Measurements from ENCODE around the gene CMBL. TPM values are rescaled to one million over a fixed set of nuclear protein-coding genes. Genes with fewer than 3 reads are reported as not detected.

CMBL gene
- total RNA-seq, 2 donors from 2014 or later: 10.4 to 20.5 TPM

DNA sequence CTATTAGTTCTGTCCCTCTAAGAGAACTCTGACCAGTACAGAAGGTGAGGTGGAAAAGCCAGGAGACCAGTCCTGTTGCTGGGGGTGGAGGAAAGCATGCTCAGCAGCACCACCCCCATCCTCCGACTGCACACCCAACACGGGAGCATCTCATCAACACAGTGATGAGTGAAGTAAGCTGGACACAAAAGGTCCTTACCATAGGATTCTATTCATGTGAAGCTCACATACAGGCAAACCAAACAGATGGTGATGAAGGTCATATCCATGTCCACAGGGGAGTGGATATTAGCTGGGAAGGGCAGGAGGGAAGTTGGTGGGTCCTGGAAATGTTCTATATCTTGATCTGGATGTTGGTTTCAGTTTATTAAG lies 31.0 kb upstream of the CMBL start:
- no peaks in the 10 kb centered on the region for H3K9me3 Mint-ChIP-seq
- H3K36me3 ChIP-seq (ENCODE audit: control insufficient read depth, insufficient read depth, low read length): no peaks in the 10 kb centered on the region
- H3K27ac ChIP-seq (ENCODE audit: low read depth, low read length): peak overlapping the region; percentile 97
- no peaks in the 10 kb centered on the region for H3K4me1 ChIP-seq (ENCODE audit: control insufficient read depth, insufficient read depth, low read length)
- H3K9ac ChIP-seq (ENCODE audit: extremely low read depth, low read length, poor library complexity, severe bottlenecking): no peak overlapping the region
- H3K27me3 ChIP-seq (ENCODE audit: control insufficient read depth, insufficient read depth, low read length, poor library complexity, severe bottlenecking): peaks cover 22% of the 10 kb centered on the region
- H3K9me3 ChIP-seq (ENCODE audit: control insufficient read depth, low read length): no peaks in the 10 kb centered on the region
- DNase-seq: no peak
- no peak overlapping the region for H3K4me3 Mint-ChIP-seq
- peaks cover 24% of the 10 kb centered on the region for H3K27me3 Mint-ChIP-seq (ENCODE audit: insufficient read depth)
- no peaks in the 10 kb centered on the region for H3K4me1 Mint-ChIP-seq
- WGBS, 2 experiments (ENCODE audit: insufficient coverage in 1 of 2, insufficient read length in 1 of 2): 73 to 96% methylated on average over 2 of the region's 2 CpGs
- H3K27ac Mint-ChIP-seq: no peak overlapping the region
- no peak overlapping the region for H3K4me3 ChIP-seq (ENCODE audit: low read length)
- H3K36me3 Mint-ChIP-seq (ENCODE audit: low read depth): no peaks in the 10 kb centered on the region
- TF ChIP-seq, protein P1, sequence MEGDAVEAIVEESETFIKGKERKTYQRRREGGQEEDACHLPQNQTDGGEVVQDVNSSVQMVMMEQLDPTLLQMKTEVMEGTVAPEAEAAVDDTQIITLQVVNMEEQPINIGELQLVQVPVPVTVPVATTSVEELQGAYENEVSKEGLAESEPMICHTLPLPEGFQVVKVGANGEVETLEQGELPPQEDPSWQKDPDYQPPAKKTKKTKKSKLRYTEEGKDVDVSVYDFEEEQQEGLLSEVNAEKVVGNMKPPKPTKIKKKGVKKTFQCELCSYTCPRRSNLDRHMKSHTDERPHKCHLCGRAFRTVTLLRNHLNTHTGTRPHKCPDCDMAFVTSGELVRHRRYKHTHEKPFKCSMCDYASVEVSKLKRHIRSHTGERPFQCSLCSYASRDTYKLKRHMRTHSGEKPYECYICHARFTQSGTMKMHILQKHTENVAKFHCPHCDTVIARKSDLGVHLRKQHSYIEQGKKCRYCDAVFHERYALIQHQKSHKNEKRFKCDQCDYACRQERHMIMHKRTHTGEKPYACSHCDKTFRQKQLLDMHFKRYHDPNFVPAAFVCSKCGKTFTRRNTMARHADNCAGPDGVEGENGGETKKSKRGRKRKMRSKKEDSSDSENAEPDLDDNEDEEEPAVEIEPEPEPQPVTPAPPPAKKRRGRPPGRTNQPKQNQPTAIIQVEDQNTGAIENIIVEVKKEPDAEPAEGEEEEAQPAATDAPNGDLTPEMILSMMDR (conservative IDR thresholded peaks at IDR 0.05): no peak

DNA sequence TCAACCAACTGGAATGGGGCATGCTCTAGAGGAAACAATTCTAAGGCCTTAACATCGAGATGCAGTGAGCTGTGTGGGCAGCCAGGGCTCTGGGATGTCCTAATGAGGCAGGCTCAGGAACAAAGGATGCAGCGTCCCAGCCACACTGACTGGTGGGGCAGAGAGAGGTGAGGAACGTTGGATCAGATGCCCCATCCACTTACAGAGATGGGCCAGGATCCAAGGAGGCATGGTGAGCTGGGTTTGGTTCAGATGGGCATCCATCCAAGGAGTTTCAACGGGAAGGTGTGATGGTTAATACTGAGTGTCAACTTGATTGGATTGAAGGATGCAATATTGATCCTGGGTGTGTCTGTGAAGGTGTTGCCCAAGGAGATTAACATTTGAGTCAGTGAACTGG lies 30.3 kb upstream of the CMBL start:
- H3K4me1 Mint-ChIP-seq: no peaks in the 10 kb centered on the region
- Histone ChIP-seq H3K36me3 (ENCODE audit: control insufficient read depth, insufficient read depth, low read length) (no peaks in the 10 kb centered on the region), H3K27ac (ENCODE audit: low read depth, low read length) (no peak overlapping the region), H3K4me3 (ENCODE audit: low read length) (no peak overlapping the region), H3K27me3 (ENCODE audit: control insufficient read depth, insufficient read depth, low read length, poor library complexity, severe bottlenecking) (peaks cover 29% of the 10 kb centered on the region), H3K4me1 (ENCODE audit: control insufficient read depth, insufficient read depth, low read length) (no peaks in the 10 kb centered on the region), H3K9me3 (ENCODE audit: control insufficient read depth, low read length) (no peaks in the 10 kb centered on the region), H3K9ac (ENCODE audit: extremely low read depth, low read length, poor library complexity, severe bottlenecking) (no peak overlapping the region)
- TF ChIP-seq, protein P1 (conservative IDR thresholded peaks at IDR 0.05): no peak
- H3K36me3 Mint-ChIP-seq (ENCODE audit: low read depth): no peaks in the 10 kb centered on the region
- no peak overlapping the region for H3K27ac Mint-ChIP-seq
- 81 to 90% methylated on average over 4 of the region's 4 CpGs for WGBS, 2 experiments (ENCODE audit: insufficient coverage in 1 of 2, insufficient read length in 1 of 2)
- no peak overlapping the region for H3K4me3 Mint-ChIP-seq
- H3K27me3 Mint-ChIP-seq (ENCODE audit: insufficient read depth): peaks cover 31% of the 10 kb centered on the region
- no peaks in the 10 kb centered on the region for H3K9me3 Mint-ChIP-seq
- DNase-seq: no peak

DNA sequence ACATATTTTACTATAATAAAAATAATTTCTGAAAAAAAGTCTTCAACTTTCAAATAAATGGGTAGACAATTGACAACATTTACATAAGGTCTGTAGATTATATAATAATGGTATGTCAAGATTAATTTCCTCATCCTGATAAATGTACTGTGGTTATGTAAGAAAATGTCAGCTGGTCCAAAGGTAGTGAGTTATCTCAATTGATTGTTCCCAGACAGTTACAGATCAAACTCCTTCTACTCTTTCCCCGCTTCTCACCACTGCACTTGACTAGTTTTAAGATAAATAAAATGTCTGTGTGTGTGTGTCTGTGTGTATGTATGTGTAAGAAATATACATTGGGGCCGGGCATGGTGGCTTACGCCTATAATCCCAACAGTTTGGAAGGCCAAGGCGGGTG lies 29.4 kb upstream of the CMBL start:
- H3K36me3 Mint-ChIP-seq (ENCODE audit: low read depth): no peaks in the 10 kb centered on the region
- H3K4me3 Mint-ChIP-seq: no peak overlapping the region
- no peak overlapping the region for H3K4me3 ChIP-seq (ENCODE audit: low read length)
- H3K36me3 ChIP-seq (ENCODE audit: control insufficient read depth, insufficient read depth, low read length): no peaks in the 10 kb centered on the region
- no peak for DNase-seq
- H3K4me1 ChIP-seq (ENCODE audit: control insufficient read depth, insufficient read depth, low read length): no peaks in the 10 kb centered on the region
- peaks cover 1% of the 10 kb centered on the region for H3K4me1 Mint-ChIP-seq
- WGBS, 2 experiments (ENCODE audit: insufficient coverage in 1 of 2, insufficient read length in 1 of 2): 92% methylated on average over 3 to 4 of the region's 4 CpGs
- peaks cover 37% of the 10 kb centered on the region for H3K27me3 ChIP-seq (ENCODE audit: control insufficient read depth, insufficient read depth, low read length, poor library complexity, severe bottlenecking)
- H3K27ac ChIP-seq (ENCODE audit: low read depth, low read length): no peak overlapping the region
- TF ChIP-seq, protein P1 (conservative IDR thresholded peaks at IDR 0.05): no peak
- no peak overlapping the region for H3K9ac ChIP-seq (ENCODE audit: extremely low read depth, low read length, poor library complexity, severe bottlenecking)
- no peak overlapping the region for H3K27ac Mint-ChIP-seq
- H3K9me3 ChIP-seq (ENCODE audit: control insufficient read depth, low read length): no peaks in the 10 kb centered on the region
- H3K27me3 Mint-ChIP-seq (ENCODE audit: insufficient read depth): peaks cover 39% of the 10 kb centered on the region
- H3K9me3 Mint-ChIP-seq: no peaks in the 10 kb centered on the region
